IPS DF 19.7 (cell line): ENCODE data around the gene CDHR5.

Experiments
- DNase-seq: peaks from one replicate; pipeline ENCODE4 v3.0.0-alpha.2; 2013; ENCODE audit warnings: low read depth, low spot score

CDHR5 gene

DNA sequence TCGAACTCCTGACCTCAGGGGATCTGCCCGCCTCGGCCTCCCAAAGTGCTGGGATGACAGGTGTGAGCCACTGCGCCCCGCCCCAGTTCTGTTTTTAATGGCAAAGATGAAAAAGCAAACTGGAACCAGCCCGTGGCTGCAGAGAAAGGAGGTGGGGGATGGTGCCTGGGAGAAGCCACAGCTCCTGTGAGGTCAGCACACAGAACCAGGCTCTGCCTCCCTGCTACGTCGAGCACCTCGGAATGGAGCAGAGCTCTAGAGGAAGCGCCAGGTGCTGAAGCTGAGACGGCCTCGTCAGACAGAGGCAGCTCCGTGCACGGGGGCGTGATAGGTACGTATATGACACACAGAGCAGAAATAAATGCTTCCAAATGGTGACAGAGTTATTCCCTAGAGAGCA, 20.8 kb upstream of the CDHR5 start:
- DNase-seq: no peak

DNA sequence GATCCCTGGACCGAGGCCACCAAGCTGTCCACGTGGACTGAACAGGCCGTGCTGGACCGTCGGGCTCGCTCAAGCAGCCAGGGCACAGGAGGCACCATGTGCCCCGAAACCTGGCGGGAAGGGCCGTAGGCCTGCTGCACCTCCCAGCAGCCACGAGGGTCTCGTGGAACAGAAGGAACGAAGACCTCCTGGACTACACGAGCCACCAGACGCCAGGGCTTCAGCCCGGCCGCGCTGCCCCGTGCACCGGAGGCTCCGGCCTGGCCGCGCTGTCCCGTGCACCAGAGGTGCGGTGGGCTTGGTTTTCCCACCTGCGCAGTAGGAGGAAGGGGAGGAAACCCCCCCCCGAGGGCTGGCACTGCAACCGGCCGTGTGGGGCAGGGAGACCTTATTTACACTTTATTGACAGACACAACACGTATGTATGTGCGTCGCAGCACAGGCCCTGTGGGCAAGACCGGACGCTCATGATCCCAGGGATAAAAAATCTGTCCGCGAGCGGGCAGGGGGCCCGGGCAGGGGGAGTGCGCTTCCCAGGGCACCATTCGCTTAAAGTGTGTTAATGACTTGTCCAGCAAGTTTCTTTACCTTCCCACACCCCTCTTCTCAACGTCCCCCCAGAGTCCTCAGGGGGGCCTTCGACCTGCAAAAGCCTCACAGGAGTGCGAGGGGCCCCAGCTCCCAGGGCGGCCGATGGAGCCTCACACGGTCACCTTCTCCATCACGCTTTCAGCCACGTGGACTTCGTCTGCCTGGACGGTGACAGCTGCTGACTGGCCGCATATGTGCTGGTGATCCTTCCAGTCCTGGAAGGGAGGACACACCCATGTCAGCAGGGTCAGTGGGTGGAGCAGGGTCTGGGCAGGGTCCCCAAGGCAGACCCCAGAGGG, 19.3 kb upstream of the CDHR5 start:
- no peak for DNase-seq

DNA sequence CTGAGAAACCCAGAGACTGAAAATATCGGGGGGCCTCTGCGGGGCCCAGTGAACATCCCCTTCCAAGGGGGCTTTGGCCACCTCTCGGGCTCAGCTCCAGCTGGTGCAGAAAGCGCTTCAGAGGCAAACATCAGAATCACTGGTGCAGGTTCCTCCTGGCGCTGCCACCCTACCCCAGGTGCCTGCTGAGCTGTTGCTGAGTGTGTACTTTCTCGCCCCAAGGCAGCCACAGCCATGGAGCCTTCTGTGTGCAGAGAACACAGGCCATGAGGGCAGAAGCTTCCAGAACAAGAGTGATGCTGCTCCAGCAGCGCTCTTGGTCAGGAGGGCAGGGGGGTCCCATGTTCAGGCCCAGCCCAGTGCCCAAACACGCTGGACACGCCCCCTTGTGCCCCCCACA, 18.6 kb upstream of the CDHR5 start:
- DNase-seq: no peak

DNA sequence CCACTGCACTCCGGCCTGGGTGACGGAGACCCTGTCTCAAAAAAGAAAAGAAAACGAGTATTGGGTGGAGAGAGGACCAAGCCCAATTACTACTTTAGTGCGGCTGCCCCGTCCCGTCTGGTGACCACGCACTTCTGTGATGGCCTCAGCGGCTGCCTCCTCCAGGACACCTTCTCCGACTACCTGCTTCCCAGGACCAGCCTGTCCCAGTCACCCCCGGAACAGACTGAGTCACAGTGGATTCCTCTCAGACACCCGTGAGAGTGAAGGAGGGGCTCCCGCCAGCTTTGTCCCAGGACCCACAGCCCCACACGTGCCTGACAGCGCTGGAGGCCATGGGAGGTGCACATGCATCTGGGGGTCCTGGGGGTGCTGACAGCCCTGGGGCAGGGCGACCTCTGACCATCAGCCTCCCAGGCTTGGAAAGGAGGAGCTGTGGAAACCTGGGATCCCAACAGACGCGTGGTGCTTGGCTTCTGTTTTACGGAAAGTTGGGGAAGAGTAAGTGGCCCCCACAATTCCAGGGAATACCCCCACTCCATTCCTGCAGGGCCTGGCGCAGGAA, 17.1 kb upstream of the CDHR5 start:
- DNase-seq: no peak

DNA sequence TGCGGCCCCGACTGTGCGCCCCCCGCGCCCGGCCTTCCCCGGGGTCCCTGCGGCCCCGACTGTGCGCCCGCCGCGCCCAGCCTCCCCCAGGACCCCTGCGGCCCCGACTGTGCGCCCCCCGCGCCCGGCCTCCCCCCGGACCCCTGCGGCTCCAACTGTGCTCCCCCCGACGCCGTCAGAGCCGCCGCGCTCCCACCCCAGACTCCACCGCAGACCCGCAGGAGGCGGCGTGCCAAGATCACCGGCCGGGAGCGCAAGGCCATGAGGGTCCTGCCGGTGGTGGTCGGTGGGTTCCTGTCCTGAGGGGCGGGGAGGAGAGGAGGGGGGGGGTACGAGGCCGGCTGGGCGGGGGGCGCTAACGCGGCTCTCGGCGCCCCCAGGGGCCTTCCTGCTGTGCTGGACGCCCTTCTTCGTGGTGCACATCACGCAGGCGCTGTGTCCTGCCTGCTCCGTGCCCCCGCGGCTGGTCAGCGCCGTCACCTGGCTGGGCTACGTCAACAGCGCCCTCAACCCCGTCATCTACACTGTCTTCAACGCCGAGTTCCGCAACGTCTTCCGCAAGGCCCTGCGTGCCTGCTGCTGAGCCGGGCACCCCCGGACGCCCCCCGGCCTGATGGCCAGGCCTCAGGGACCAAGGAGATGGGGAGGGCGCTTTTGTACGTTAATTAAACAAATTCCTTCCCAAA, 15.4 kb upstream of the CDHR5 start:
- no peak for DNase-seq

DNA sequence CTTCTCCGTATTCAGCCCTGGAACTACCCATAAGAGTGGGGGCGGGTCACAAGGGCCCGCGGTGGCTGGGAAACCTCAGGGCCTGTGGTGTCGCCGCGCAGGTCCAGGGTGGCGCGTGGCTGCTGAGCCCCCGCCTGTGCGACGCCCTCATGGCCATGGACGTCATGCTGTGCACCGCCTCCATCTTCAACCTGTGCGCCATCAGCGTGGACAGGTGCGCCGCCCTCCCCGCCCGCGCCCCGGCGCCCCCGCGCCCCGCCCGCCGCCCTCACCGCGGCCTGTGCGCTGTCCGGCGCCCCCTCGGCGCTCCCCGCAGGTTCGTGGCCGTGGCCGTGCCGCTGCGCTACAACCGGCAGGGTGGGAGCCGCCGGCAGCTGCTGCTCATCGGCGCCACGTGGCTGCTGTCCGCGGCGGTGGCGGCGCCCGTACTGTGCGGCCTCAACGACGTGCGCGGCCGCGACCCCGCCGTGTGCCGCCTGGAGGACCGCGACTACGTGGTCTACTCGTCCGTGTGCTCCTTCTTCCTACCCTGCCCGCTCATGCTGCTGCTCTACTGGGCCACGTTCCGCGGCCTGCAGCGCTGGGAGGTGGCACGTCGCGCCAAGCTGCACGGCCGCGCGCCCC, 14.7 kb upstream of the CDHR5 start:
- DNase-seq: no peak

DNA sequence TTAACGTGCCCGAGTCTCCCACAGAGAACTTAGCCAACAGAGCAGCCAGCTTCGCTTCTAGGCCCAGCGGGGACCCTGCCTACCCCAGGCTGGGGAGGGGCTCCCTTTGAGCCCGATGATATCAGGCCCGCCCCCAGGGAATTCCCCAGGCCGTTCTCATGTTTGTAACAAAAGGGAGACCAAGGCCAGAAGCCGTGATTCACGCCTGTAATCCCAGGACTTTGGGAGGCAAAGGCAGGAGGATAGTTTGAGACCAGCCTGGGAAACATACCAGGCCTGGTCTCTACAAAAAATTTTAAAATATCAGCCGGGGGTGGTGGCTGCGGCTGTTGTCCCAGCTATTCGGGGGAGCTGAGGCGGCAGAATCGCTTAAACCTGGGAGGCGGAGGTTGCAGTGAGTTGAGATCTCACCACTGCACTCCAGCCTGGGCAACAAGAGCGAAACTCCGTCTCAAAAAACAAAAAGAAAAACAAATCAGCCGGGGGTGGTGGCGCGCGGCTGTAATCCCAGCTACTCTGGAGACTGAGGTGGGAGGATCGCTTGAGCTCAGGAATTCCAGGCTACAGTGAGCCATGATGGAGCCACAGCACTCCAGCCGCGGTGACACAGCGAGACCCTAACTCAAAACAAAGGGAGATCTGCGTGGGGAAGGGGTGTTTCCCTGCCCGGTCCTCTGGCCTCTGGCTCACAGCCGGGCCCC, 14.0 kb upstream of the CDHR5 start:
- no peak for DNase-seq

DNA sequence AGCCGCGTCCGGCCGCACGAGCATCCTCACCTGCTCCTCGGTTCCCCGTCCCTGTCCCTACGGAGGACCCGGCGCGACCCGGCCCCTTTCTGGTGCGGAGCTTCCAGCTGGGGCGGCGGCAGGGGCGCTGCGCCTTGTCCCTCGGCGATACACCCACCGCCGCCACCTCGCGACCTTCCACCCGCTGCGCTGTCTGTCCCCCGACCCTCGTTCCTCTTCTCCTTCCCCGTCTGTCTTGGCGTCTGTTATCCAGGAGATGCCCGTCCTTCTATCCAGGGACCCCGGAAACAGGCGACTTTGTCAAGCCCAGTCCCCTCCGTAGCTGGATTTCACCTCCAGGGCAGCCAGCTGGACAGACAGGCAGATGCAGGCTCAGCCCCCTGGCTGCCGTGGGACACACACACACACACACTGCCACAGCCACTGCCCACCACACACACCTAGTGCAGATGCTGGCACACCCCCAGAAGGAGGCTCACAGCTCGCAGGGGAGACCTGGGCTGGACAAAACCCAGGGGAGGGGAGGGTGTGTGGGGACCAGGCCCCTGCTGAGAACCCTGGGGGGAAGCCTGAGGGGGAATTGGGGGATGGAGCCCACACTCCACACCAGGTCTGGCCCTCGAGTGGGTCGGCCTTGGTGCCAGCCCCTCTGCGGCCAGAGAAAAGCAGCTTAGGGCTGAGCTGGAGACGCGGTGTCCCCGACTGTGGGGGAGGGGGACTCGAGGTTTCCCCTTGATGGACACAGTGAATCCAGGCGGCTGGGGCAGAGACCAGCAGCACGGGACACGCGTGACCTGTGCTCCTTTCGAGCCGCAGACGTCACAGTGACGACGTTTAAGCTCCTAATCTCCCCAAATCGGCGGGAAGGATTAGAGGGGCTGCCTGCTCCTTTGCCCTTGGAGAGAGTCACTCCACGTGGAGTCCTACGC, 13.1 kb upstream of the CDHR5 start:
- no peak for DNase-seq

DNA sequence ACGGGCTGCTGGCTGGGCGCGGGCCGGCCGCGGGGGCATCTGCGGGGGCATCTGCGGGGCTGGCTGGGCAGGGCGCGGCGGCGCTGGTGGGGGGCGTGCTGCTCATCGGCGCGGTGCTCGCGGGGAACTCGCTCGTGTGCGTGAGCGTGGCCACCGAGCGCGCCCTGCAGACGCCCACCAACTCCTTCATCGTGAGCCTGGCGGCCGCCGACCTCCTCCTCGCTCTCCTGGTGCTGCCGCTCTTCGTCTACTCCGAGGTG, 12.5 kb upstream of the CDHR5 start:
- DNase-seq: no peak

DNA sequence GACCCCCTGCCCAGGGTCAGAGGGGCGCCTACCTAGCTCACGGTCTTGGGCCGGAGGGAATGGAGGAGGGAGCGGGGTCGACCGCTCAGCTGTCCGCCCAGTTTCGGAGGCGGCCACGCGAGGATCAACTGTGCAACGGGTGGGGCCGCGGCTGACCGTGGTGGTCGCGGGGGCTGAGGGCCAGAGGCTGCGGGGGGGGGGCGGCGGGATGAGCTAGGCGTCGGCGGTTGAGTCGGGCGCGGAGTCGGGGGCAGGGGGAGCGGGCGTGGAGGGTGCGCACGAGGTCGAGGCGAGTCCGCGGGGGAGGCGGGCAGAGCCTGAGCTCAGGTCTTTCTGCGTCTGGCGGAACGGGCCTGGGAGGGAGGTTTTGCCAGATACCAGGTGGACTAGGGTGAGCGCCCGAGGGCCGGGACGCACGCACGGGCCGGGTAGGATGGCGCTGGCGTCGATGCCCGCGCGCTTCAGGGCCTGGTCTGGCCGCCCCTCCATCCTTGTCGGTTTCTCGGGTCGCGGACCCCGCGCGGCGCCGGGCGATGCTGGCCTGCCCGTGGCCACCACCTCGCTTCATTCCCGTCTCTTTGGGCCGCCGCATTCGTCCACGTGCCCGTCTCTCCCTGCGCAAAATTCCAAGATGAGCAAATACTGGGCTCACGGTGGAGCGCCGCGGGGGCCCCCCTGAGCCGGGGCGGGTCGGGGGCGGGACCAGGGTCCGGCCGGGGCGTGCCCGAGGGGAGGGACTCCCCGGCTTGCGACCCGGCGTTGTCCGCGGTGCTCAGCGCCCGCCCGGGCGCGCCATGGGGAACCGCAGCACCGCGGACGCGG, 12.0 kb upstream of the CDHR5 start, which contains the start of gene DRD4:
Gene DRD4, plus strand, starts transcription at position 759 of the 822 bp plus-strand sequence. Its CDS starts 36 bp downstream, at position 795.
- DNase-seq: no peak

DNA sequence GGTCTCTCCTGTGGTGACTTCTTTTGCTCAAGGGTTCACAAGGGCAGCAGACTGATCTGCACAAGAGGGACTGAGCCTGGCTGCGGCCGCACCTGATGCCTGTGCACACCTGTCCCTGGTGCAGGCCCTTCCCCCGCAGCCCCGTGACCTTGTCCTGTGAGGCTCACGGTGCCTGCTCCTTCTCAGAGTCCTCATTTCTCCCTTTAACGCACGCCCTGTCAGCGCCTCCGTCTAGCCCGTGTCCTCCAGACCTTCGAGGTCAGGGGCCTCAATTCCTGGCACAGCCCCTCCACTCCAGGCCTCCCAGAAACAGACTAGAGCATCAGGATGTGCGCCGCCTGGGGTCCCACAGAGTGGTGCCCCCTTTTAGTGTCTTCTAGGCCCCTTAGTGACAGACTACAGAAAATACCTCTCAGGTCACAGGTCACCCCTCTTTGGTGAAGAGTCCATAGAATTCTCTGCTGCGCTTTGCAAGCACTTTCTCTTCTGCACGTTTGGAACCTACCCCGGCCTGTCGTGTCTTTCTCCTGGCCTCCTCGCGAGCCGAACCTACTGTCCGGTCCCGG, 11.3 kb upstream of the CDHR5 start:
- no peak for DNase-seq

DNA sequence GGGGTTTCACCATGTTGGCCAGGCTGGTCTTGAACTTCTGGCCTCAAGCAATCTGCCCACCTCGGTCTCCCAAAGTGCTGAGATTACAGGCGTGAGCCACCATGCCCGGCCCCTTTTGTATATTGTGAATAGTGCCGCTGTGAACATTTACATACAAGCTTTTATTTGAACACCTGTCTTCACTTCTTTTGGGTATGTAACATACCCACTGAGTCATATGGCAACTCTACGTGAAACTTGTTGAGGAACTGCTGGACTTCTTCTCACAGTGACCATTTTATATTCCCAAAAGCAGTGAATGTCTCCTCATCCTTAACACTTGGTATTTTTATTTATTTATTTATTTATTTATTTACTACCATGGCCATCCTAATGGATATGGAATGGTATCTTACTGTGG, 6.1 kb upstream of the CDHR5 start:
- no peak for DNase-seq

DNA sequence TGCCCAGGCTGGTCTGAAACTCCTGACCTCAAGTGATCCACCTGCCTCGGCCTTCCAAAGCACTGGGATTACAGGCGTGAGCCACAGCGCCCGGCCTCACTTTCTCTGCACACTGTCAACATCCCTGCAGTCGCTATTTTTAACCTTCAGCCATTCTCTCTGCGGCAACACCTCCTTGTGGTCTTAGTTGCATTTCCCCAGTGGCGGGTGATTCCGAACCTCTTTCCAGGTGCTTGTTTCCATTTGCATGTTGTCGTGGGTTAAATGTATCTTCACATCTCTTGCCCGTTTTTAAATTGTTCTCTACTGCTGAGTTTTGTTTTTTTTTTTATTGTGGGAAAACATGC, 4.5 kb upstream of the CDHR5 start:
- DNase-seq: no peak

DNA sequence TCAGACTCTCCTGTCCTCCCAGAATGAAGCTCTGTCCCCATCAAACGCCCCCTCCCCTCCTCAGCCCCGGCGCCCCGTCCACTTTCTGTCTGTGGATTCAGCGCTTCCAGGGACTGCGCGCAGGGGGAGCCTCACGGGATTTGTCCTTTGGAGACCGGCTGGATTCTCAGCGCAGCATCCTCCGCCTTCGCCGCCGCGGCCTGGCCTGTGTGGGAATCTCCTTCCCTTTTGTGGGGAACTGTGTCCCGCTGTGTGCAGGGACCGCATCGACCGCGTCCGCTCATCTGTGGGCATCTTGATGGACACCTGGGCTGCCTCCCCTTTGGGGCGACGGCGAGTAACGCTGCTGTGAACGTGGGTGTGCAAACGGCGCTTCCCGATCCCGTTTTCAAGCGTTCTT, 3.3 kb upstream of the CDHR5 start:
- DNase-seq: no peak

DNA sequence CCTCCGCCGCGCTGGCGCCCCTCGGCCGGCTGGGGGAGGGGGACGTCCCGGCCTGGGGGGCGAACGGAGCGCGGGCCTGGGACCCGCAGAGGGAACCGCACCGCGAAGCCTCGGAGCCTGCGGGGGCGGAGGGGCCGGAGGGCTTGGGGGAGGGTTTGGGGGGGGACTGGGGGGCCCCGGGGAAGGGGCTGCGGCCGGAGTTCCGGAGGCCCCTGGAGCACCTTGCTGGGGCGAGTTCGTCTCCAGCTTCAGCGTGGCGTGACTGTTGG, 2.5 kb upstream of the CDHR5 start:
- DNase-seq: no peak

DNA sequence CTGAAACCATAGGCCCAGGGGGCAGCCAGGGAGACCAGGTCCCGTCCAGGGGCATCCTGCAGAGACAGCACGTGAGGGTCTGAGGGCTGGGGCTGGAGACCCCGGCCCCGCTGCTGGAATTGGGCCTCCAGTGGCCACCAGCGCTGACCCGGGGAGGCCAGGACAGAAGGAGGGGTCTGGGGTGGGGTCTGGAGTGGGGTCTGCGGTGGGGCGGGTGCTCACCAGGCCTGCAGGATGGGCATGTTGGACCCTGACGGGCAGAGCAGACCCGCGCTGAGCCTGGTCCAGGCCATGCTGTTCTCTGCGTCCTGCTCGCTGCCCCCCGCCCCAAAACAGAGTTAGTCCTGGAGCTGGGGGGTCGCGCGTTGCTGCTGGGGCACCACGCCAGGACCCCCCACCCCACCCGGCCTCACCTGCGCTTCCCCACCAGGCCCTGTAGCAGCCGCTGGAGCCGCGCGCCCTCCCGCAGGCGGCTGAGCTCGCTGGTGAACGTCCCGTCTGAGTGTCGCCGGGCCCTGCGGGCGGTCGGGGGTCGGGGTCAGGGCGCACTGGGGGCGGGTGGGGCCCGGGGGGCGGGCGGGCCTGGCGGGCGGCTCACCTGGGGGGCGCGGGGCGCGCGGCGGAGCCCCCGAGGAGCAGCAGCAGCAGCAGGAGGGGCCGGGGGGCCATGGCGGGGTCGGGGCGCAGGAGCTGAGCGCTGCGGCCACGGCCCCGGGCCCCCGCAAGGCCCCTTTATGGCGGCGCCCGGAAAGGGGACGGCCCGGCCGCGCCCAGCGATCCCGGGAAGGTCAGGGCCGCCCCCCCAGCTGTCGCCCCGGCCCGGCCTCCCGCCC, 1.9 kb upstream of the CDHR5 start, which contains the start of gene SCT:
Gene SCT, minus strand, starts transcription at position 707 of the 833 bp plus-strand sequence. Its CDS starts 38 bp downstream, at position 669.
- DNase-seq: no peak

DNA sequence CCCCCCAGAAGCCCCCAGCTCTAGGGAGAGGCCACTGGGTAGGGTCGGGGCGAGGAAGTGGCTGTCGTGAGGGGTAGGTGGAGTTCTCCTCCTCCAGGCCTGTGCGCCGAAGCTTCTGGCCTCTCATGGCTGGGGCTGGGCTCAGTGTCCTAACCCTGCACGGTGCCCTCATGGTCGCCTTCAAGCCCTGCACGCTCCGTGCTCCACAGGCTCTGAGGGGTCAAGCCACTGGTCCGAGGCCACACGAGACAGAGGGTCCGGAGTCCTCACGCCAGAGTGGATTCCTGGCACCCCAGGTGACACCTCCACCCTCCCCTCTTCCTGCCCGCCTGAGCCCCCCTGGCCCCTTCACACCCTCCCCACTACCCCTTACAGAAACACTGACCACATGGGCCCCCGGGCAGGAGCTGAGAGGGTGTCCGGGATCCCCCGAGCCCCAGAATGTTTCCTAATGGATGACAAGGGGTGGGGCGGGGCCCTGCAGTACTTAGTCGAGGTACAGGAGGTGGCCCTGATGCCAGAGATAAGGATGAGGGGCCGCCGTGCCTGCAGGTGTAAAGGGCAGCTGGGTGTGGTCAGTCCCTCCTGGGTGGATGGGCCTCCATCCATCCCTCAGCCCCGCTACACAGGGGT, 997 bp upstream of the CDHR5 start:
- DNase-seq: no peak

DNA sequence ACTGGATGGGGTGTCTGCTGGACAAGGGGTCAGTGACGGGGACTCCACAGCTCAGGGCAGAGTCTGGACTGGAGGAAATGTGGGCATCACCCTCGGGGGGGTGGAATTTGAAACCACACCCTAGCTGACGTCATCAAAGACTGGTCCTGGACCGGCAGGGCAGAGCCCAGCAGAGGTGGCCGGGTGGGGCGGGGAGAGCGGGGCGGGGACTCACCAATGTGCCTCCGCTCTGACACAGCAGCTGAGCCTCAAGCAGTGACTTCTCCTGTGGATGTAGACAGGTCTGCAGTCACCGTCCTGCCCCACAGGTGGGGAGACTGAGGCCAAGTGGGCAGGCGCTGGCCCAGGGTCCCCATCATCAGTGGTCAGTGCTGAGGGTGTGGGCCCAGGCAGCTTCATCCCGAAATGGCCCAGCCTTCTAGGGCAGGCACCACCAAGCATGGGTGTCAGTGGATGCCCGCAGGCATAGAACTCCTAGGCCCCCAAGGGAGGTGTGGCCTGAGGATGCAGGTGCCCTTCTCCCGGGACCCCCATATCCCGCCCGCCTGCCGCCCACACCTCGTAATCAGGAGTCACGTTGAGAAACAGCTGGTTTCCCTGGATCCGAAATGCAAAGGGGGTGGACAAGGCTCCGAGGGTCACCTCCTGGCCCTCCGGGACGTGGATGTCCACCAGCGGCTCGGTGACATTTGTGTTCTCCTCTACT, 603 bp downstream of the CDHR5 start:
- DNase-seq: no peak
